AML-193 (cell line): ENCODE measurements around the gene EFNA2.

Experiments used
- DNase-seq, 2 experiments: peaks; one replicate each; lab custom pipeline; 2025; lab: John Stamatoyannopoulos, UW

EFNA2 gene

DNA sequence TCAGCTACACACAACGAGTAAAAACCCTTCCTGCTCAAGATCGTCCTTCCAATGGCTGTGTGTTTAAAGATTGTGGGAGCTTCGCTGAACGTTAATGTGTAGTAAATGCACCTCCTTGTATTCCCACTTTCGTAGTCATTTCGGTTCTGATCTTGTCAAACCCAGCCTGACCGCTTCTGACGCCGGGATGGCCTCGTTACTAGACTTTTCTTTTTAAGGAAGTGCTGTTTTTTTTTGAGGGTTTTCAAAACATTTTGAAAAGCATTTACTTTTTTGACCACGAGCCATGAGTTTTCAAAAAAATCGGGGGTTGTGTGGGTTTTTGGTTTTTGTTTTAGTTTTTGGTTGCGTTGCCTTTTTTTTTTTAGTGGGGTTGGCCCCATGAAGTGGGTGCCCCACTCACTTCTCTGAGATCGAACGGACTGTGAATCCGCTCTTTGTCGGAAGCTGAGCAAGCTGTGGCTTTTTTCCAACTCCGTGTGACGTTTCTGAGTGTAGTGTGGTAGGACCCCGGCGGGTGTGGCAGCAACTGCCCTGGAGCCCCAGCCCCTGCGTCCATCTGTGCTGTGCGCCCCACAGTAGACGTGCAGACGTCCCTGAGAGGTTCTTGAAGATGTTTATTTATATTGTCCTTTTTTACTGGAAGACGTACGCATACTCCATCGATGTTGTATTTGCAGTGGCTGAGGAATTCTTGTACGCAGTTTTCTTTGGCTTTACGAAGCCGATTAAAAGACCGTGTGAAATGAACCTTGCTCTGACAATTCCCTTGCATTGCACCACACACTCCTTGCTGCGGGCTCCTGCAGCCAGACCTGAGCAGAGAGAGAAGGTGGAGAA lies 13.0 kb upstream of the EFNA2 start:
- no peak for DNase-seq

DNA sequence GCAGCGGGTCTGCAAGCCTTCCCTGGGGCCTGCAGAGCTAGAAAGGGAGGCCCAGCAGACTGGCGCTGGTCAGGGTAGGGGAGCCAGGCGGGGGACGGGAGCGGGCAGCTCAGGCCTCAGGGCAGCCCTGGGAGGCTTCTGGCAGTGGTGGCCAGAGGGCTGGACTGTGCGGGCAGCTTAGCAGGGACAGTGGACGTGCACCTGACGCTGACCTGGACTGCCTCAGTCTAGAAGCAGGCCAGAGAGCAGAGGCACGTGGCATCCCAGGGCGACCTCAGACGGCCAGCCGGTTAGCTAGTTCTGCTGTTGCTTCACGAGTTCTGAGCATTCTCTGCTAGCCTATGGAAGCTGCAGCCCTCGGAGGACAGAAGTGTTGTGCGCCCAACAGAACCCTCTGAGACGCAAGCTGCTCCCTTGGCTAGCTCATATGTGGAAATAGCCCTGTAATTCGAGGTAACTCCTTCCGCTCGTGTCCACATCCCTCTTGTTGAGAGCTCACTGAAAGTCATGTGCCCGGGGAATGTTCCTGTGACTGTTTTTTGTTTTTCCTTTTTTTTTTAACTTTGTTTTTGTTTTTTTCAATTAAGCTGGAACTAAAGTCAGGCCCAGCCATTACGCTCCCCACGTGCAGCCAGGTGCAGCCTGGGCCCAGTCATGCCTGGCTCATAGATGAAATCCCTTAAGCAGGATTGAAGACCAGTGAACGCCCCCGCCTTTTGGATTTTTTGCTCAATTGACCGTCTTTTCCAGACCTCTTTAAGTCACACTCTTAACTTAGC lies 12.2 kb upstream of the EFNA2 start:
- no peak for DNase-seq

DNA sequence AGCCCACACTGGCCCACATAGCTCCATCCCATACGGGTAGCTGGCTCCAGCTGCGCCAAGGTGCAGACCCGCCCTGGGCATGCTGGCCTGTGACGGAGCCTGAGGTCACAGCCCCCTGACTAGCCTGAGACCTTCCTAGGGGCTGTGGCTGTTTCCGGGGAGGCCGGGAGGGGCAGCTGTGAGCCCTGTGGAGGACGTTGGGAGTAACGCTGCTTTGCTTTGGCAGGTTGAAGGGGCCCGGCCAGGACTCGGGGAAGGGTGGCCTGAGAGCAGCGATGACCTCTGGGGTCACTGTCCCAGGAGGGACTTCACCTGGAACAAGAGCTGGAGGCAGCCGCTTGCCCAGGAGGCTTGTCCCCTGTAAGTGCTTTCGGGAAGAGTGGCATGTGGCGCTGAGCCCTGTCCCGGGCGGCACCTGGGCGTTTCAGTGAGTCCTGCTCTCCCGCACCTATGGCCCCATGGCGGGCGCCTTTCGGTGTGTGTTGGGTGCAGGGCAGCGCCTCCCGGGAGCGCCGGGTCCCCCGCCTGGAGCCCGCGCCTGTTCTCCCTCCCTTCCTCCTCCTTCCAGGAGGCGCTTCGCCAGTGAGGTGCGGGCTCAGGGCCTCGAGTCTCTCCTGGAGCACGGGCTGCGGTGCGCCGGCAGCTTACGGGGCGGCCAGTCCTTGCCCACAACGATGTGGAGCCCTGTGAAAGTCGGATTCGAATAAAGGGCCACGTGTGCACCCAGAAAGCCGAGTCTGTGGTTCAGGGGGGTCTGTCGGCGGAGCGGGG lies 11.4 kb upstream of the EFNA2 start:
- DNase-seq, result no peak

DNA sequence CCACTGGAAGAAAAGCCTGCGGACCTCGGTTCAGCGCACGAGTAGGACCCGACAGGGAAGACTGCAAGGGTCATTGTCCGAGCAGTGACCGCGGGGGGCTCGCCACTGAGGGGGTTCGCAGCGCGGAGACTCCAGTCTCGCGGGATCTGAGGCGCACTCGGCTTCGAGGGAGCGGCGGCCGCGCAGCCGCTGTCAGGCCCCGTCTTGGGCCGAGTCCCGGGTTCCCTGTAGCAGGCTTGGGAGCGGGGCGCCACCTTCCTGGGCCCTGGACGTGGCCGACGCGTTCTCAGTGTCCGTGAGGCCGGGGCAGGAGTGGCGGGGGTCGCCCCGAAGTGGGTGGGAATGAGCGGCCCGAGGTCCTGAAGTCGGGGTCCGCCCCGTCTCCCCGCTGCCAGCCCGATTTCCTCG lies 10.8 kb upstream of the EFNA2 start:
- DNase-seq, result no peak

DNA sequence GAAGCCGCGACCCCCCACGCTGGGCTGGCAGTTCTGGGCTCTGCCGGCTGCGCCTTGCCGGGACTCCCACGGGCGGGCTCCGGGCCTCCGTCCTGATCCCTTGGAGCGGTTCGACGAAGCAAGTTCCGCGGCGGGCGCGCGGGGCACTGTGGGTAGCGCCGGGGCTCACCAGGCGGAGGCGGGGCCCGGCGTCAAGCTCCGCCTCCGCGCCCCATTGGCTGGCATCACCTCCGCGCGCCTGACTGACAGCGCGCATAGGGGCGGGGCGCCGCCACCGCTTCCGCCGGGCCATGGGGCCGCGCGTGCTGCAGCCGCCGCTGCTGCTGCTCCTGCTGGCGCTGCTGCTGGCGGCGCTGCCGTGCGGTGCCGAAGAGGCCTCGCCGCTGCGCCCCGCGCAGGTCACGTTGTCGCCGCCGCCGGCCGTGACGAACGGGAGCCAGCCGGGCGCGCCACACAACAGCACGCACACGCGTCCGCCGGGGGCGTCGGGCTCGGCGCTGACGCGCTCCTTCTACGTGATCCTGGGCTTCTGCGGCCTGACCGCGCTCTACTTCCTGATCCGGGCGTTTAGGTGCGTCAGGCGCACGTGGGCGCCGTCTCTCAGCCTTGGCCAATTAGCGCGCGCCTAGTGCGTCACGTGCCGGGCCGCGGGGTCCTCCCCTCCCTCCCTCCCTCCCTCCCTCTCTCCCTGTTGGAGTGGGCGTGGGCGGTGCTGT lies 10.3 kb upstream of the EFNA2 start, which contains the start of gene FAM174C:
FAM174C (plus strand) TSS at position 271 of the 716 bp plus-strand sequence; CDS start at position 291, 20 bp downstream.
- peak; percentile 92 to 93 for DNase-seq

GRCh38 chr19:1275976-1276627 lies 9.6 kb upstream of the EFNA2 start:
- DNase-seq, result no peak

DNA sequence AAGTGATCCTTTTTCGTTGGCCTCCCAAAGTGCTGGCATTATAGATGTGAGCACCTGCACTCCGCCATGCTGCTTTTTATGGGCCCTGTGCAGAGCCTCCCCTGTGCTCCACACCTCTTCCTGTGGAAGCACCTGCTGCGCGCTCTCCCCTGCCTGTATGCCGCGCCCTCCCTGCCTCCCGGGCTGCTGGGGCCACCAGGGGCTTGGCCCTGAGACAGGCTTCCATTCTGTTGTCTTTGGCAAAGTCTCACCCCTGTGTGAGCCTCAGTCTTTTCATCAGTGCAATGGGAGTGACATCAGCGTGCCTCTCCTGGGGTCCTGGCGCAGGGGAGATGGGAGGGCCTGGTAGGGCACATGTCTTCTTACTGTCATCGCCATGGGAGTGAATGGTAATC lies 9.0 kb upstream of the EFNA2 start:
- no peak for DNase-seq

GRCh38 chr19:1277061-1277460 lies 8.6 kb upstream of the EFNA2 start:
- DNase-seq, result no peak

DNA sequence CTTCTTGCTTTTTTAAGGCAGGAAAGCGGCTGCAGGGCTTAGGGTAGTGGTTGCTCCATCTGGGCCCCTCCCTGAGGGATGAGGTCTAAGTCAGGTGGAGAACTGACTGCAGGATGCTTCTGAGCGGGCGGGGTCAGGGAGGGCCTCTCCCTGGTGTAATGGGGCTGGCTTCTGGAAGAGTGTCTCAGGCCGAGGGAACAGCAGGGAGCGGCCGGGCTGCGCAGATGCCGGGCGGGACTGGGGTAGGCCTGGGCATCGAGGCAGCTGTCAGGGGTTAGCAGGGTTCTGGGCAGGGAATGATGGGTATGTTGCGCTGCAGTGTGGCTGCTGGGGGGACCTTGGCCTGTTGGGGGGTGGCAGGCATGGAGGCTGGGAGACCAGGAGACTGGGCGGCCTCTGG lies 7.6 kb upstream of the EFNA2 start:
- DNase-seq, result no peak

DNA sequence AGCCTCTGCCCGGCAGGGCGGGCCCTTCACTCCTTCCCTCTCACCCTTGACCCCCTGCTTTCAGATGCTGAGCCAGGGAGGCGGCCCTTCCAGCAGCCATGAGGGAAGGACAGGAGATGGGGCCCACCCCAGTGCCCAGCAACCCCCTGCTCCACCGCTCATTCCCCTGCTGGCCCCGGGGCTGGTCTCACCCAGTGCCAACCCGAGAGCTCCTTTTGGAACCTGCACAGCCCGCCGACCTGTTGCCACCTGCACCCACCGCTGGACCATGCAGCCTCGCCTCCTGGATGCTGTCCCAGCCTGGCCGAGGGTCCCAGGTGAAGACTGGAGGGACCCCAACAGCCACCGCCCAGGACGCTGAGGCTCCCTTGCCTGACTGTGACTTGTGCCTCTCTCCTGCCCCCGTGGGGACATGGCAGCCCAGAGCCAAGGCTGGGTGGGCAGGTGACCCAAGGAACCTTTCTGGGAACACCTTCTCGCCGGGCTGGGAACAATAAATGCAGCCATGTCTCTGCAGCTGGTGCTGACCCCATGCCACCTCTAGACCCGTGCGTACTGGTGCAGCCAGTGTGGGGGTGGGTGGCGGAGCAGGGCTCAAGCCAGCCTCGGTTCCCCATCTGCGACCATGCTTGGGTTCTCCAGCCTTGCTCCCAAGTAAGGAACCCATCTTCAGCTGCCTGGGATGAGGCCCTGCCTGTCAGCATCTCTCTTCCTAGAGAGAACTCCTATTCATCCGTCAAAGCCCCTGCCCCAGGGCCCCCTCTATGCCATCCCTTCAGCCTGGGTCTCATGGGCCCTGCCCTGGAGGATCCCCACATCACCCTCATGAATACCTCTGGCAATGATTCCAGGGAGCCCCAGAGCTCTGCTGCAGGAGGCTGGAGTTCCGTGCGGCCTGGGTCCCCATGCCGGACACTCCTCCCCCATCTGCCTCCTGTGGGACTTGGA lies 6.7 kb upstream of the EFNA2 start:
- no peak for DNase-seq

DNA sequence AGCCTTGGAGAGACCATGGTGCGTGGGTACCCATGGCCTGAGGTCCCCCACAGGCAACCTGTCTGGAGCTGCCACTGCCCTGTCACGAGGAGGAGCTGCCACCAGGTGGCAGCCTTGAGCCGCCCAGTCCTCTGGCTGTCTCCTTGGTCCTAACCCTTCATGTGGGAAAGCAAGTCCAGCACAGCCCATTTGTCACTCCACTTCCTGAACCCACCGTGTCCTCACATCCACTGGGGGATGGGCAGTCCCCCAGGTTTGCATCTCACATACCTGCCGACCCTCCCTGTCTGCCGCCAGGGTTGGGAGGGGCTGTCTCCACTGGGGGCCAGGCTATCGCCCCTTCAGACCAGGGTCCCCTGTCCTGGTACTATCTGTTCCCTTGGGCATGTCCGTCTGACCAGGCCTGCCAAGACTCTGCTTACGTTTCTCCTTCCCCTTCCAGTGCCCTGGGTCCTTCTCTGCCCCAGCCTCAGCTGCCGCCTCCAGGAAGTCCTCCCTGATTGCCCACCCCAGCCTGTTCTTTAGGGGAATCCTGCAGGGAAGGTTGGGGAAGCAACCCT lies 5.8 kb upstream of the EFNA2 start:
- DNase-seq, result peak; percentile 56 to 67

DNA sequence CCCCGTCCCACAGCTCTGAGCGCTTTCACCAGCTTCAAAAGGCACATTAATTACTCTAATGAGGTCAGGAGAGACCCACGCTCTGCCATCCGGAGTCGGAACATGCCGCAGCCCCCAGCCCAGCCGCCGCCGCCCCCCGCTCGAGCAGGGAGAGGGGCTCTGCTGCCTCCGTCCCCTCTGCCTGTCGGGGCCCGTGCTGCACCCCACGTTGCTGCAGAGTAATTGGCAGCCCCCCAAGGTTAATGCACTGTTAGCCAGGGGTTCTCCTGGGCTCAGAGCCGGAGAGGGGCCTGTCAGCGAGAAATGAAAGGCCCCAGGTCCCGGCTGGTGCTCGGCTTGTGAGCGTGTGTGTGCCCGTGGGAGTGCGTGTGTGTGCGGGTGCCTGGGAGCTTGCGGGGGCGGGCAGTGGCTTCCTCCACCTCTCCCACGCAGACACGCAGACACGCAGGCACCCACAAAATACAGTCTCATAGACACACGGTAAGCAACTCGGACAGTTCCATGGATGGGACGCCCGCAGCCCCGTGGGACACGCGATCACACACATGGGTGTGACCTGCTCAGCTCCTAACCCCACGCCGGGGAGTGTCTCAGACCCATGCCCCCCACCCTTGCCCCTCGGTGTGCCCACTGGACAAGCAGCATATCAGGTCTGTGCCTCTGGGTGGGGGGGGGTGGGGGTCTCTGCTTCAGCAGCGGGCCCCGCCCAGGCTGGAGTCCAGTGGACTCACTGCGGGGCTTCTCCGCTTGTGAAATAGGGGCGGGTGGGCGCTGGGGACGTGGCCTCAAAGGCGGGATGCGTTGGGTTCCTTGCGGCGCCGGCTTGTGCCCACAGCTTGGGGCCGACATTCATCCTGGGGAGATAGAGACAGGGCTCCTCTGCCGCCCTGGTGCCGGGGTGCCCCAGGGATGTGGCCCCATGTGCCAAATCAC lies 4.8 kb upstream of the EFNA2 start:
- no peak for DNase-seq

DNA sequence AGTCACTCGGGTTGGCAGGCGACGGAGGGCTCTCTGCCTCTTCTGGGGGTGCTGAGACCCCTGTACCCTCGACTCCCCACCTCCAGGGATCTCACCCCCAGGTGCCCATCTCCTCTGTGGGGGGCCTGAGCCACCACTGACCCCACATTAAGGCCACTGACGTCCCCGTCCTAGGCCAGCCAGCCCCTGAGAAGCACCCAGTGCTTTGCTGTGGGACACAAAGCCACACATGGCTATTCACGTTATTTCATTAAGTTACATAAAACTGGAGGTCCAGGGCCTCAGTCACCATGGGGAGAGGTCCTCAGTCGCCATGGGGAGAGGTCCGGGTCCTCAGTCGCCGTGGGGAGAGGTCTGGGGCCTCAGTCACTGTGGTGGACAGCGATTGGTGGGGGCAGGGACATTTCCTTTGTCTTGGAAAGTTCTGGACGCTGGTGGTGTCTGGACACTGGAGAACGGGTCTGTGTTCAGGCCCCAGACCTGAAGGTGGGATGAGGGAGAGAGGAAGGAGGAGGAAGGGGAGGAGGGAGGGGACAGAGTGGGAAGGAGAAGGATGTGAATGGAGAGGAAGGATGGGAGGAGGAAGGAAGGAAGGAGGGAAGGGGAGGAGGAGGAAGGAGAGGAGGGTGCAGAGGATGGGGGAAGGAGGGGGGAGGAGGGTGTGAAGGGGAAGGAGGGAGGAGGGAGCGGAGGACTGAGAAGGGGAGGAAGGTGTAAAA lies 3.9 kb upstream of the EFNA2 start:
- no peak for DNase-seq

GRCh38 chr19:1282588-1283206 lies 3.0 kb upstream of the EFNA2 start:
- DNase-seq, result no peak

- no peak for DNase-seq
Observed at GRCh38 chr19:1283207-1283916, 2.3 kb upstream of the EFNA2 start.

DNA sequence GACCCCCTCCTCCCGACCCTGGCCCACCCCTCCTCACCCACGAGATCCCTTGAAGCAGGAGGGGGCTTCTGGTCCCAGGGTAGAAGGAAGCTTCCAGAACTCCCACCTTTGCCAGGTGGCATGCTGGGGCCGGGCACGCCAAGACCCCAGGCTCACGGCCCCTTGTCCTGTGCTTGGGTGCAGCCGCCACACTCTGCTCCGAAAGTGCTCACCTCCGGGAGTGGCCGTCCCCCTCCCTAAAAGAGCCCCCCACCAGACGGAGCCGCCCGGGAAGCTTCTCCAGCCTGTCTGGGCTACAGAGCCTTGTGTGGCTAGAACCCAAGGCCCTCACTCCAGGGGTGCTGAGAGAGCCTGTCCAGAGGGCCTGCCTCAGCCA lies 1.8 kb upstream of the EFNA2 start:
- no peak for DNase-seq
